Measurements from ENCODE around the gene LDB1.
A peak's percentile ranks its signal among the peaks of the same experiment; 100 is the strongest.

Gene LDB1

DNA sequence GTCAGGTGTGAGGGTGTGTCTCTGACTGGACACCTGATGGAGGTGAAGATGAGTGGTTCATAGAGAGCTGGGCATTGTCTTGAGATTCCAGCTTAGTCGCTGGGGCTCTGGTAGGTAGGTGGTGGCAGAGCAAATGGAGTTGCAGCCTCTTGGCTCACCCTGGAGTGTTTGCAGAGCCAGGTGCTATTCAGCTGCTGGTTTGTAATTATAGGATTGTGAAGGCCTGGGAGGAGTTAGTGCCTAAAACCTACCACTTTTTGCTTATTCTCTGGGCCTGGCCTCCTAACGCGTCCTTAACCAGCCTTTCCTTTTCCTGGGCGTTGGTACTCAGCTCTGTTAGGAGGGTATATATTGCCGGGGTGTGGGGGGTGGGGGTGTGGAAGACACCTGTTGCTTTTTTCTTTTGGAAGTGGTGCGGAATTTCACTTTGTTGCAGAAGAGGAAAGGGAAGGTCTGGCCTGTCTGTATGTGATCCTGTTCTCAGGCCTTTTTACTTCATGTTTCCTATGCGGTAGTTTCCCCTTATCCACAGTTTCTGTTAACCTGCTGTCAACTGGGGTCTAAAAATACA, 15.9 kb upstream of the LDB1 start:
- no peak for DNase-seq (ENCODE audit: low read depth)

DNA sequence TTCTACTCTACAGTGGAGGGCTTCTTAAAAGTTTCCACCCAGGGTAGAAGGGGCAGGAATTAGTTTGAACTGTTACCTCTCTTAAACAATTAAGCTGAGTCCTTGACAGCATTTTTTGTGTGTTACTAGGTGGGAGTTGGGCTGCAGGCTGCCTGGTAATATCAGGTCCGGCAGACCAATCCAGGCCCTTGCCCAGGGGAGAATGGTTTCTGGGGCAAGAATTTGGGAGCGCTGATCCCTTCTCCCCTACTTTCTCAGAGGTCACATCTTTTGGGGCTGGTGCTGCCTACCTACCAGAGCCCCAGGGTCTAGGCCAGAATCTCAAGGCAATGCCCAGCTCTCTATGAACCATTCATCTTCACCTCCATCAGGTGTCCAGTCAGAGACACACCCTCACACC, 14.2 kb upstream of the LDB1 start:
- DNase-seq (ENCODE audit: low read depth) = no peak

DNA sequence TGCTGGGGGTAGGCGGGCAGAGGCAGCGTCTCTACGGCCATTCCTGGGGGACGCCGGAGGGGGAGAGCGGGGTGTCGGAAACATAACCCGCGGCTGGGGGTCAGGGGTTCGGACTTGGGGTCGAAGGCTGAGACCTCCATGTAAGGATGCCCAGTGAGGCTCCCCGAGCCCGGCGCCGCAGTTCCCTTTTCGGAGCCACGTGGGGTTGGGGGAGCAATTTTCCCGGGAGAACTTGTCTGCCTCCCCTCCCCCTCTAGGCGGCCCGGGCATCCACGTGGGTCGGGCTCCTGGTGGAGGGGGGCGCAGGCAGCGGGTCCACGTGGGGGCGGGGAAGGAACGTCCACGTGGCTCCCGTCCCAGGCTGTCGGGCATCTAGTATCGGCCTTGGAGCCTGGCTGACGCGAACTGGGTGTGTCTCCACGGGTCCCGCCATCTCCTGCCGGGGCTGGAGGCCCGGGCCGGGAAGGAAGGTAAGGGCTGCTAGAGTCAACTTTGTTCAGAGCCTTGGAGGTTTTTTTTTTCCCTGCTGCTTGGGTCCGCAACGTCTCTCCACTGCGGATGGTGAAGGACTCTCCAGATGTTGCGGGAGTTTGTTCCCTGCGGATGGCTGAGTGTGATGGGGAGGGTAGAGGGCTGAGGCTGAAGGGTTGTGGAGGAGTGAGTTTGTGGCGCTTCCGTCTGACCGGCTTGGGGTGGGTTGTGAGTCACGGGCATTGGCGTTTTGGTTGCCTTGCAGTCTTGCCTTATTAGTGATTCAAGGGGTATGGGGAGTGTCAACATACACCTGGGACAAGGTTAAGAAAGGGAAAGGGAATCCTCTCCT, 13.4 kb upstream of the LDB1 start:
- DNase-seq (ENCODE audit: low read depth) = peak; percentile 54

DNA sequence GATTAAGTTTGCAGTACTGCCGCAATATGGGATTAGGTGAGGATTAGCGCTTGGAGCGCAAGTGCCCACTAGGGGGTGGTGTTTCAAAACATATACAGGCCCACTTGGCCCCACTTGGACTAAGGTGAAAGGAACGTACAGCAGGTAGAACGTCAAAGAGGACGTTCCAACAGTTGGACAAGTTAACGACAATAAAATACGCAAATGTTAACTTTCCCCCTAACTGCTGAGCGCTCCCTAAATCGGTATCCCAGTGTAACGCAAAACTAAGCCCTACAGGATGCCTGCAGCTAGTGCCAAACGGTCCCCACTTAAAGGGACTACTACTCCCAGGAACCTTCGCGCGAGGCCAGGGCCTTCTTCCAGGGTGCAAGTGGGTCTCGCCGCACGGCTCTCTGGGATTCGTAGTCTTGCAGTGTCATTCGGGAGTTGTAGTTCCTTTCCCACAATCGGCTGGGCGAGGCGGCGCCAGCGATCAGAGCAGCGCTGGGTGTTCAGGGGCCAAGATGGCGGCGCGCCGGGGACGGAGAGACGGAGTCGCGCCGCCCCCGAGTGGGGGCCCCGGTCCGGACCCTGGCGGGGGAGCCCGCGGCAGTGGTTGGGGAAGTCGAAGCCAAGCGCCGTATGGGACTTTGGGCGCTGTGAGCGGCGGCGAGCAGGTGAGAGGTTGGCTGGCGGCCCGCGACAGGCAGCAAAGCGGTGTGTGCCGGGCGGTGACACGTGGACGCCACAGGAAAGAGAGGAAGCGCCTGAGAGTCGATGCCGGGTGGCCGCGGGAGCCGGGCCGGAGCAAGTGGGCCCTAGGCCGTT, 12.6 kb upstream of the LDB1 start, which contains the start of gene PPRC1:
Gene PPRC1 (plus strand): TSS at position 478 of the 810 bp plus-strand sequence. CDS start 29 bp downstream, at position 507.
- peak; percentile 92 for DNase-seq (ENCODE audit: low read depth)

DNA sequence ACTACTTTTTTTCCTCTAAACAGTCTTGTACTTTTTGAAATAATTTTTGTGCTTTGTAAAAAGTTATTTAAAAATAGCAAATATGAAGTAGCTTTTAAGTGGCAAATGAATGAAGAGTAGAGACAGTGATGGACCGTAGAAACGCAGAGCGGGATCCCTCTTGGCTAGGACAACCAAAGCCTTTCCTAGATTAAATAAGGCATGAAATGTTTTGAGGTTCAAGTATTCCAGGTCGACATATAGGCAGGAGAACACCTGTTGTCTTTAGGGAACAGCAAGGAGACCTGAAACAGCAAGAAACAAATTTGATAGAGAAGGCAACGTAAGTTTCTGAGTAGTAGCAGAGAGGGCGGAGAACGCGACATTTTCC, 12.0 kb upstream of the LDB1 start:
- DNase-seq (ENCODE audit: low read depth) = no peak

DNA sequence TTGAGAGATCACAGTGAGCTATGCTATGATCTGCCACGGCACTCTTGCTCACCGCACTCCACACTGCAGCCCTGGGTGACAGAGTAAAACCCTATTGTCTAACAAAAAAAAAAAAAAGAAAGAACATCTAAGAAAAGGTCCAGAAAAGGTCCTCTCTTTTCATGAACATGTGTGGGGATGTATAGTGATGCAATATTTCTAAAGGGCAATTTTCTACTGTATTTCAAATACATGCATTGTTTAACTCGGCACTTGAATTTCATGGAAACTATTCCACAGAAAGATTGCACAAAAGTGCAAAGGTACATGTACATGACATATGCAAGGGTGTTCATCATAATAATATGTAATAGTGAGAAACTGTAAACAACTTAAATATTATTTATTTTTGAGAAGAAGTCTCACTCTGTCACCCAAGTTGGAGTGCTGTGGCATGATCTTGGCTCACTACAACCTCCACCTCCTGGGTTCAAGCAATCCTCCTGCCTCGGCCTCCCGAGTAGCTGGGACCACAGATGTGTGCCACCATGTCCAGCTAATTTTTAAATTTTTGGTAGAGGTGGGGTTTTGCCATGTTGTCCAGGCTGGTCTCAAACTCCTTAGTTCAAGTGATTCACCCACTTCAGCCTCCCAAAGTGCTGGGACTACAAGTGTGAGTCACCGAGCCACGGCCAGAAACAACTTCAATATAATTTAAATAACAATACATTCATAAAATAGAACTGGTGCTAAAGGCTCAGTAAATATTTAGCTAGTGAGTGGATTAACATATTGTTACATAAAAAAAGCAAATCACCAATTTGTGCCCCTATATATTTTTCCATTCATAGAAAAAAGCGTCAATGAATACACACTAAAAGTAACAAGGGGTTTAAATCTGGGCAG, 11.4 kb upstream of the LDB1 start:
- DNase-seq (ENCODE audit: low read depth) = no peak

DNA sequence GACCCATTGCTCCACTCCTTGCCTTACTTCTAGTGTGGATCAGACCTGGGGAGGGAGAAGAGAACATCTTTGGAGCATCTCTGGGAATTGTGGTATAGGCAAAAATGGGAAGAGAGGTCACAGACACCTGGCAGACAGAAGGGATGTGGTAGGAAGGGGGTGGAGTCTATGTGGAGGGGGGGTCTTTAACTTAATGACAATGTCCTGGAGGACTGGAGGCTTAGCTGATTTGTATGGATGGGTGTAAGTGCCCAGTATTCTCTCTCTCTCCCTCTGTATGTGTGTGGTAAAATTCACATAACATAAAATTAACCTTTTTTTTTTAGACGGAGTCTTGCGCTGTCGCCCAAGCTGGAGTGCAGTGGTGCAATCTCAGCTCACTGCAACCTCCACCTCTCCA, 3.1 kb upstream of the LDB1 start:
- no peak for DNase-seq (ENCODE audit: low read depth)

DNA sequence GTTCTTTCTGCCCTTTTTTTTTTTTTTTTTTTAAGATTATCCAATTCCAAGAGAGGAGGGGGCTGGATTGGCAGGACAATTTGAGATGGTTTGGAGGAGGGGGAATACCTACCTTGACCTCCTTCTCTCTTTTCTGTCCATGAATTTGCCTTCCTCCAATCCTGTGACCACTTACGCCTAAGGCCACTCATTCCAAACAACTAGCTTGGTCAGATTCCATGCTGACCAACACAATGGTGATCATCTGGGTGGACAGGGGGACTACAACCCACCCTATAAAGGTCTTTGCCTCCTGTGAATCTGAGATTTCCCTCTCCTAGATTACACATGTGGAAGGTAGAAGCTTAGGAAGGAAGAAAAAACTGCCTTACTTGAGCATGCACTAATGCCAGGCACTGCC, 2.3 kb upstream of the LDB1 start:
- DNase-seq (ENCODE audit: low read depth) = no peak

DNA sequence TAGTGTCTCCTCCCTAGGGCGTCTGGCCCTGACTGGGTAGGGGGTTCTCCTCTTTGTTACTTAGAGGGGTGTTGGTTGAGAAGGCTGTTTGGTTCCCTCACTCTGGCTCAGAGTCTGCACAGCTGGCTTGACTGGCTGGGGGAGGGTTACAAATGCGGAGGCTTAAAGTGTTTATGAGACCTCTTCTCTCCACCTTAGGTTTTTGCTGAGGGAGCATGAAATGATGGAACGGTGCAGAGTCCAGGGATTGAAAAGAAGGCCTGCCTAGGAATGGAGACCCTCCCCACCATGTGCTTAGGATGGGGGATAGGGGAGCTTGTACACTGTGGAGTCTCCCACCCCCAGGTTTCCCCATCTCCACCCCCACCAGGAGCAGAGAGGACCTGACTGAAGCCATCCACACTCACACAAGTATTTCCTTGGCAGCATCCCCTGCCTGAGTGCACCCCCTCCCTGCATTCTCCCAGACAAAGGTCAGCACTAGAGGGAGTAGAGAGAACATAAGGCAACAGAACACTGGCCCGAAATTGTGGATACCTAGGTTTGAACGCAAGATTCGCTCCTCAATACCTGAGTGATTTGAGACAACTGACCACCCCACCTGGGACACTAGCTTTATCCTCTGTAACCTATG, 1.7 kb upstream of the LDB1 start:
- no peak for DNase-seq (ENCODE audit: low read depth)

DNA sequence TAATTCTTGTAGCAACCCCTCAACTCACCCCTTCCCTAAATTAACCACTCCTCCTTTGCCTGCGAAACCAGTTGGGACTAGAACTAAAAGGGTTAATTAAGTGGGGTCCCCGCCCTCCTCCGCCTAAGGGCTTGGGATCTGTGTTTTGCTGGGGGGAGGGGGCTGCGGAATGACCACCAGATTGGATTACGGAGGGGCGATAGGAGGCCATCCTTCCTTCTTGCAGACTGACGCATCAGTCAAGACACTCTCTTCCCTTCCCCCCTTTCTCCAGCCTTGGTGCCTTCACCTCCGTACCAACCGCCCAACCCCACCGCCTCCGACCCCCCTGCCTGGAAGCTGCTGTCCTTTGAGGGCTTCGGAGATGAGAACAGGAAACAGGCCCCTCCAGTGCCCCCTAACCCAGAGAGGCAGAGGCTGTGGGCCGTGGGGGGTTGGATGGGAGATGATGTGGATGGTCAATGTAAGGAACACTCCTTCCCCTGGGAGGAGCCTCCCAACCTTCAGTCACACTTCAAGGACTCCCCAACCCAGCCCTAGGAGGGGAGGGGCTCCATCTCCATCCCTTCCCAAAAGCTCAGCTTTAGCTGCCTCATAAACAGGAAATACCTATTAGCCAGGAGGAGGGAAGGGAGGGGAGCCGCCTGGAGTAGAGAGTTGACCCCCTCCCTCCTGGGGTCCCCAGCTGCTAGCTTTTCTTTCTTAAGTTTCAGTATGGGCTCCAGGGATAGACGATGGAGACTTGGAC, 997 bp upstream of the LDB1 start:
- no peak for DNase-seq (ENCODE audit: low read depth)

DNA sequence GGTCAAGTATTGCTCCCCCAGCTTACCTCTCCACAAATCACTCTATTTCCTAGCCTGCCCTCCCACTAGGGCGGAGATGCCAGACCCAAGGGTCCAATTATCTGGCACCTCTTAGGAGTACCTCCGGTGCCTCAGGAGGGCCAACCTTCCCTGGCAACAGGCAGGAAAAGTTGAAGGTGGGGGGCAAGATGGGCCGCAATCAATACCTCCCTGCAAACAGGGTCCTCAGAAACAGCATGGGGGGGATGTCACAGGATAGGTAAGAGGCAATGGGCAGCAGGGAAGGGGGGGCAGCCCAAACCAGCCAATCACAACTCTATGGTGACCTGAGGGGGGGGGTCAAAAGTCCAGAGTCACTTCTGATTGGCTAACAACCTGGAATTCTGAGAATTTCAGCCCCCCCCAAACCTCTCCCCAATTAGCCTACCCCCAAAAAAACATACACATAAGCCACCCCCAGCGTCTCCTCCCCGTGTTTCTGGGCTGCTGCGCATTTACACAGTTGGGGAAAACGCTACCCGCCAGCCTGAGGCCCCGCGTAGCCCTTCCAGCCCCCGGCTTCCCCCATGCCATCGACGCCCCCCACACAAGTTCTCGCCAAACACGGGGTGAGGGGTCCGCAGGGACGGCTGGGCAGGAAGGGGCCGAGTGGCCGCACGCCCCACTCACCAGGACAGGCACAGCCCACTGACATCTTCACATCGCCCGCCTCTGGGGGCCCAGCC, 589 bp downstream of the LDB1 start:
- peak; percentile 31 for DNase-seq (ENCODE audit: low read depth)

DNA sequence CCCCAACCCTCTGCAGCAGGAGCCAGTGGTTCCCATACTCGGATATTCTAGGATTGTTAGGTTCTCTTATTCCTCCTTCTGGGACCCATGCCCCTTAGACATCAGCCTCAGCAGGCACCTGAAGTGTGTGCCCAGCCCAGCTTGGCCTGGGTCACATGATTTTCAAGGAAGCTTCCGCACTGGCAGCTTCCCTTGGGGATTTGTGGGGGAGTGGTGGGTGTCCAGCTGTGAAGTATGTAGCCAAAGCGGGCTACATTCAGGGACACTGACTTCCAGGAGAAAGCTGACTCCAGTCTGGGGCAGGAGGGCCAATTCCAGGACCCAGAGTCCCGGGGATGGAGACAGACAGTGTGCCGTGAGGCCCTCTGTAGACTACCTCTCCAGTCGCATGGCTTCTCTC, 1.3 kb downstream of the LDB1 start:
- DNase-seq (ENCODE audit: low read depth) = no peak

DNA sequence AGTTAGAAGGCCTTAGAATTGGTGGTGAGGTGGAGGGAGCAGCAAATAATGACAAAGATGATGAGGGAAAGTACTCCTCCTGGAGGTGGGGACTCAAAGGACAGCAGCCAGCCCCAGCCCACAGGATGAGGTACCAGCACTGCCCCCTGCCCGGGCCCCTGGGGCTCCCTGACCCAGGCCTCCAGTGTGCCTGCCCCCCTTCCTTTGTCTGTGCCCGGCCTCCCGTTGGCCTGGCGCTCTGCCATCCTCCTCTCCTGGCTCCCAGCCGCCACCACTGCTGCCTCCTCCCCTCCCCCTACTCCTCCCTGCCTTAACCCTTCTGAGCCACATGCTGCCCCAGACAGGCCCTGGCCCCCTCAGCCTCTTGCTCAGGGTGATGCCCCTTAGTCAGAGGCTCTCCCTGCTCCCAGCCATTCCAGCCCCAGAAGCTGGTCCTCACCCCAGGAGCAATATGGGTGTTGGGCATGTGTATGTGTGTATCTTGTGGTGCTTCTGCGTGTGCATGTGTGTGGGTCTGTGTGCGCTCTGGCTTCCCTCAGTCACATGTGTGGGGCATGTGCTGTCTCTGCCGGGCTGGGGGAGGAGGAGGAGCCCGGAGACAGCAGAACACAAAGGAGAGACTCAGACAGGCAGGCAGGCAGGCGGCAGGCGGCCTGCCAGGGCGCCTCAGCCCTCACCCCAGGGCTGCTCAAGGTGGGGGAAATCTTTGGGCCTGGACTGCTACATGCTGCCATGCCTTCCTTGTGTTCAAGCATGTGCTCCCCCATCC, 2.6 kb downstream of the LDB1 start:
- DNase-seq (ENCODE audit: low read depth) = peak; percentile 25

DNA sequence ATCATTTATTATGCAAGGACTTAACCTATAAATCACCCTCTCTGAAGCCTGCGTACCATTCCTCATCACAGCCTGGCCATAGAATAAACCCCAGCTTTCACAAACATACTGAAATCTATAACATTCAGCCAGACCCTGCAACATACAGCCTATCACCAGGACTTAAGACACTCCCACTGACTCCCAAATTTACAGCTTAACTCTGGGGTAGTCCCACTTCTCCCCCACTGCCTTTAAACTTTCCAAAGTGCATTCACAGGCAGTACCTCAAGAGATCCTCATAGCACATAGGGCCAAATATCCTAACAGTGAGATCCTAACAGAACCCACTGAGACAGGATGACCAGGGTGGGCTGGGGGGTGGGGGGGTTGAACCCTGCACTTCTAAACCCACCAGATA, 3.5 kb downstream of the LDB1 start:
- DNase-seq (ENCODE audit: low read depth) = no peak

DNA sequence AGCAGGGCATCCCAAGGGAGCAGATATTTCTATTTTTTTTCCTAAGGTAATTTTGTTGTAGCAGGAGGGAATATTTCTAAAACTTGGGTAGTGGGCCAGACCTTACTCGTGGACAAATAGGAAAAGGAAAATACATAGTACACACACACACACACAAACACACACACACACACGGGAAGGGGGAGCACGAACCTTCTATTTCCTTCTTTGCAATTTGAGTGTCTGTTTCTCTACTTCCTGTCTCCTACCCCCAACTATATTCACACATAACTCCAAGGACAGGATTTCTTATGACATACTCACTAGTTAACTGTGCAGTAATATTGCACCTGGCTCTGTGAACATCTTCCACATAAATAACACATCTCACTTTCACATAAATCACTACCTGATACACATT, 4.4 kb downstream of the LDB1 start:
- DNase-seq (ENCODE audit: low read depth) = no peak

DNA sequence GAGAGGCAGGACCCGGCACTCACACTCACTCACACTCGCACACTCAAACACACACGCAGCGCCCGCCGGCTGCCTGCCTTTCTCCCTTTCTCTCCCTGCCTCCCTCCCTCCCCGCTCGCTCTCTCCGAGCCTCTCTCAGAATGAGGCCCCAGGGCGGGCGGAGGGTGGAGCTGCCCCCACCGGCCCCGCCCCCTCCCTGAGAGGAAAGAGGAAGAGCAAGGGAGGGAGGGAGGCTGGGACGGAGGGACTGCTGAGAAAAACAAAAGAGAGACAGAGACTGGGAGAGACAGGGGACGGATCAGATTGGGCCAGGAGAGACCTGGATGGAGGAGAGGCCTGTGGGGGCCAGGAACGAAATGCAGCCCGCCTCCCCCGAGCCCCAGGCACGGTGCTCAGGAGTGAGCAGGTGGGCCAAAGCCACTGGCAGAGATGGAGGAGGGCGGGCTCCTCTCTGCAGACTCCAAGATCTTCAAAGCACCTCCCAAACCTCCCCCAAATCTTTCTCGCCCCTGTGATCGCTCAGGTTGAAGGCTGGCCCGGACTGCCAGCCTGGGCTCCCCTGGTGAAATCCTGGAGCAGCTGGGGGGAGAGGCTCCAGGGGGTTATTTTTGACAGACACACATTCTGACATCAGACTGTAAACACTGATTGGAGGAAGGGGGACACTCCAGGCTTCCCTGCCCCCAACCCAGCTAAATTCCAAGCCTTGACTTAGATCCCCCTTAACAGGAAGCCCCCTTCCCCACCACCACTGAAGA, 5.1 kb downstream of the LDB1 start:
- DNase-seq (ENCODE audit: low read depth) = peak; percentile 73

DNA sequence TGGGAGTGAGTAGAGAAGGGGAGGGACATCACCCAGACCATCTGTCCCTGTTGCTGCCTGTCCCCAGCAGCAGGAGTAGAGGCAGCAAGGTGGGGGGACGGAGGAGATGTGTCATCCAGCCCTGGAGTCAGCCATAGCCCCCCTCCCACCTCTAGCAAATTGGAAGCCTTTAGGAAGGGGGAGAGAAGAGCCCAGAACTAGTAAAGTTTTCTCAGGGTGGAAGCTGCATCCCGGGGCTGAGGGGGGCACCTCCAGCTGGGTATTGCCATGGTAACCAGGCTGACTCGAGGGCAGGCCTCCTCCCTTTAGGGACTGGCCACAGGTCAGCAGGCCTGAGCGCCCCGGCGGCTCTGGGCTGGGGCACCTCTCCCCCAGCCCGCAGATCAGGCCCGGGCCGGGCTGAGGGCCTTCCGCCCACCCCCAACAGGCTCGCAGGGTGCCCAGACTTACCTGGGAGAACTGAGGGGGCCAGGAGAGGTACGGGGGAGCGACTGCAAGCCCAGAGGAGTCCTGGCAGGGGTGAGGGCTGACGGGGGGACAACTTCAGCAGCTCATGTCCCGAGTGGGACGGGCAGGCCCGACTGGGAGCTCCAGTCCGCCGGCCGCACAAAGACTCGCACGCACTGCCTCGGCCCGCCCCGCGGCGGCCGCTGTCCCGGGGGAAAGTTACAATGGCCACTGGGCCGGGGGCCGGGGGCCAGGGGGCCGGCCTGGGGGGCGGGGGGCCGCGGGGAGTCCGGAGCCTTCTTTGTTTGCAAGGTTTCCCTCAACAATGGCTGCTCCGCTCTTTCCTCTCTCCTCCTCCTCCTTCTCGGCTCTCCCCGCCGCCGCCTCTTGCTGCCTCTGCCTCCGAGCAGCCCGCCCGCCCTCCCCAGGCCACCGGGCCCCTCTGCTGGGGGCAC, 6.0 kb downstream of the LDB1 start:
- DNase-seq (ENCODE audit: low read depth) = no peak

All from stimulated activated CD8-positive, alpha-beta memory T cell treated with anti-CD3 and anti-CD28 coated beads, Interleukin-7, amount 100 ng/mL, for 24 hours (primary cell).